Activated CD8-positive, alpha-beta T cell treated with anti-CD3 and anti-CD28 coated beads for 36 hours (primary cell): ENCODE data around the gene B3GAT2. TPM values are rescaled to one million over a fixed set of nuclear protein-coding genes. Genes with fewer than 3 reads are reported as not detected.

Experiments
- ATAC-seq: fragments of 200-7000 bp; cut with Tn5 transposase; one replicate; pipeline ENCODE4 v1.10.0; 2021; ENCODE audit warnings: mild to moderate bottlenecking, moderate library complexity
- CTCF ChIA-PET: fragments of 350-600 bp; sonication (Branson Sonifier 250); formaldehyde crosslinking; loops from one replicate; lab custom pipeline; 2021; ENCODE audit warnings: antibody characterized with exemption; lab: Charles Lee
- POLR2A ChIA-PET: fragments of 350-600 bp; sonication (Branson Sonifier 250); formaldehyde crosslinking; loops from one replicate; lab custom pipeline; 2021; ENCODE audit warnings: antibody characterized with exemption; lab: Charles Lee
- DNase-seq: peaks from one replicate; pipeline ENCODE4 v3.0.0-alpha.2; 2020
- H3K27ac Mint-ChIP-seq: one replicate; pipeline ENCODE4 v1.8.0; 2021; ENCODE audit warnings: mild to moderate bottlenecking, mixed read lengths
- H3K27me3 Mint-ChIP-seq: one replicate; pipeline ENCODE4 v1.8.0; 2021; ENCODE audit warnings: mixed read lengths
- H3K36me3 Mint-ChIP-seq: one replicate; pipeline ENCODE4 v1.8.0; 2021; ENCODE audit warnings: low read depth, mixed read lengths
- H3K4me1 Mint-ChIP-seq: one replicate; pipeline ENCODE4 v1.8.0; 2021; ENCODE audit warnings: low read depth, mixed read lengths
- H3K4me3 Mint-ChIP-seq: one replicate; pipeline ENCODE4 v1.8.0; 2021; ENCODE audit warnings: mild to moderate bottlenecking, moderate library complexity, mixed read lengths
- H3K9me3 Mint-ChIP-seq: one replicate; pipeline ENCODE4 v1.8.0; 2021; ENCODE audit warnings: mixed read lengths
- intact Hi-C: fragments of 100-400 bp; cut with micrococcal nuclease; formaldehyde crosslinking; loops from one replicate; pipeline ENCODE4 v1.10.0; 2022
- total RNA-seq, 2 experiments: library from RNA; stranded (reverse); gene quantifications; one replicate each; pipeline ENCODE4 v1.2.3, GENCODE V29; 2021
- TF ChIP-seq, protein P1 (sequence below): fragments of 200-600 bp; IDR thresholded peaks from one replicate; pipeline ENCODE4 v1.8.0; 2022; ENCODE audit warnings: antibody characterized with exemption, mild to moderate bottlenecking

Gene B3GAT2
- total RNA-seq, 2 experiments from 2014 or later: 0.04 TPM; not detected in 1

- Mint-ChIP-seq H3K36me3 (no peaks in the 10 kb centered on the region), H3K4me1 (no peaks in the 10 kb centered on the region), H3K27ac (no peak overlapping the region), H3K27me3 (peaks cover 4% of the 10 kb centered on the region), H3K9me3 (no peaks in the 10 kb centered on the region), H3K4me3 (no peak overlapping the region)
- TF ChIP-seq, protein P1, sequence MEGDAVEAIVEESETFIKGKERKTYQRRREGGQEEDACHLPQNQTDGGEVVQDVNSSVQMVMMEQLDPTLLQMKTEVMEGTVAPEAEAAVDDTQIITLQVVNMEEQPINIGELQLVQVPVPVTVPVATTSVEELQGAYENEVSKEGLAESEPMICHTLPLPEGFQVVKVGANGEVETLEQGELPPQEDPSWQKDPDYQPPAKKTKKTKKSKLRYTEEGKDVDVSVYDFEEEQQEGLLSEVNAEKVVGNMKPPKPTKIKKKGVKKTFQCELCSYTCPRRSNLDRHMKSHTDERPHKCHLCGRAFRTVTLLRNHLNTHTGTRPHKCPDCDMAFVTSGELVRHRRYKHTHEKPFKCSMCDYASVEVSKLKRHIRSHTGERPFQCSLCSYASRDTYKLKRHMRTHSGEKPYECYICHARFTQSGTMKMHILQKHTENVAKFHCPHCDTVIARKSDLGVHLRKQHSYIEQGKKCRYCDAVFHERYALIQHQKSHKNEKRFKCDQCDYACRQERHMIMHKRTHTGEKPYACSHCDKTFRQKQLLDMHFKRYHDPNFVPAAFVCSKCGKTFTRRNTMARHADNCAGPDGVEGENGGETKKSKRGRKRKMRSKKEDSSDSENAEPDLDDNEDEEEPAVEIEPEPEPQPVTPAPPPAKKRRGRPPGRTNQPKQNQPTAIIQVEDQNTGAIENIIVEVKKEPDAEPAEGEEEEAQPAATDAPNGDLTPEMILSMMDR: no peak
- intact Hi-C loops: loop anchor here (10.0 kb wide), 2 partner anchors 128 to 572 kb away; no protein-coding TSS in a partner anchor
- ATAC-seq: no peak
- POLR2A ChIA-PET: no interaction called here
- CTCF ChIA-PET: interaction anchor here (1.5 to 4.5 kb wide), 4 partner anchors 178 to 366 kb away, joined by 3 to 126 read pairs (median 38); no protein-coding TSS in a partner anchor
- no peak for DNase-seq
These were observed 70.2 kb downstream of the B3GAT2 start for GRCh38 chr6:70886661-70887060.

GRCh38 chr6:70886071-70886470 lies 70.8 kb downstream of the B3GAT2 start:
- ChIA-PET CTCF (interaction anchor here (1.1 to 4.5 kb wide), 7 partner anchors 8 to 665 kb away, joined by 3 to 126 read pairs (median 23); no protein-coding TSS in a partner anchor), POLR2A (no interaction called here)
- intact Hi-C loops: loop anchor here (10.0 kb wide), 2 partner anchors 129 to 571 kb away; no protein-coding TSS in a partner anchor
- Mint-ChIP-seq H3K9me3 (no peaks in the 10 kb centered on the region), H3K27me3 (peaks cover 5% of the 10 kb centered on the region), H3K4me3 (no peak overlapping the region), H3K36me3 (no peaks in the 10 kb centered on the region), H3K4me1 (no peaks in the 10 kb centered on the region), H3K27ac (no peak overlapping the region)
- DNase-seq (no peak), ATAC-seq (no peak)
- TF ChIP-seq, protein P1: no peak

GRCh38 chr6:70884074-70884983 lies 72.5 kb downstream of the B3GAT2 start:
- no peaks in the 10 kb centered on the region for H3K9me3 Mint-ChIP-seq
- no peak overlapping the region for H3K4me3 Mint-ChIP-seq
- peaks cover 8% of the 10 kb centered on the region for H3K27me3 Mint-ChIP-seq
- ChIA-PET POLR2A (interaction anchor here (0.8 kb wide), 1 partner anchor 8 kb away, joined by 3 read pairs; no protein-coding TSS in a partner anchor), CTCF (interaction anchor here (0.6 to 4.5 kb wide), 52 partner anchors 10 to 575 kb away, joined by 3 to 126 read pairs (median 4); partner anchors contain the start of gene B3GAT2)
- peak; percentile 66 for DNase-seq
- H3K4me1 Mint-ChIP-seq: no peaks in the 10 kb centered on the region
- peak; percentile 94 for ATAC-seq
- intact Hi-C loops: loop anchor here (1.0 to 10.0 kb wide), 4 partner anchors 130 to 570 kb away; no protein-coding TSS in a partner anchor
- TF ChIP-seq, protein P1: peak; percentile 88
- H3K36me3 Mint-ChIP-seq: no peaks in the 10 kb centered on the region
- H3K27ac Mint-ChIP-seq: no peak overlapping the region

DNA sequence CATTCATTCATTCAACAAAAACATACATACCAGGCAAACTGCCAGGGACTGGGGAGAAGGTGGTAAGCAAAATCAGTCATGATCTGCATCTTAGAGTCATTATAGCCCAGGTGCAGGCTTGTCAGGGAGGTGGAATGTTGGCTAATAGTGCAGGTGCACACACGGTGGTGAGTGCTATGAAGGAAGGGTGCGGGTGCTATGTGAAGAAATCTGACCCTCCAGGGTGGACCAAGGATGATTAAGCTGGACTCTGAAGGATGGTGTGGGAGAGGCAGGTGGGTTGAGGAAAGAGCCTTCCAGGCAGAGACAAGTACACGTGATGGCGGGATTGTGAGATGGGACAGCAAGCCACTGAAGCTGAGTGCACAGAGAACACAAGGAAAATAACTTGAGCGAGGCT lies 77.4 kb downstream of the B3GAT2 start:
- ATAC-seq (no peak), DNase-seq (no peak)
- H3K36me3 Mint-ChIP-seq: no peaks in the 10 kb centered on the region
- intact Hi-C loops: no loop called here
- CTCF ChIA-PET: interaction anchor here (1.4 to 3.5 kb wide), 2 partner anchors 172 kb away, joined by 4 to 25 read pairs; no protein-coding TSS in a partner anchor
- peaks cover 14% of the 10 kb centered on the region for H3K27me3 Mint-ChIP-seq
- no peak overlapping the region for H3K27ac Mint-ChIP-seq
- POLR2A ChIA-PET: no interaction called here
- H3K4me3 Mint-ChIP-seq: no peak overlapping the region
- TF ChIP-seq, protein P1: no peak
- H3K9me3 Mint-ChIP-seq: no peaks in the 10 kb centered on the region
- H3K4me1 Mint-ChIP-seq: no peaks in the 10 kb centered on the region
